ENCODE results near the gene NAALADL2.

- TF ChIP-seq, protein P1, sequence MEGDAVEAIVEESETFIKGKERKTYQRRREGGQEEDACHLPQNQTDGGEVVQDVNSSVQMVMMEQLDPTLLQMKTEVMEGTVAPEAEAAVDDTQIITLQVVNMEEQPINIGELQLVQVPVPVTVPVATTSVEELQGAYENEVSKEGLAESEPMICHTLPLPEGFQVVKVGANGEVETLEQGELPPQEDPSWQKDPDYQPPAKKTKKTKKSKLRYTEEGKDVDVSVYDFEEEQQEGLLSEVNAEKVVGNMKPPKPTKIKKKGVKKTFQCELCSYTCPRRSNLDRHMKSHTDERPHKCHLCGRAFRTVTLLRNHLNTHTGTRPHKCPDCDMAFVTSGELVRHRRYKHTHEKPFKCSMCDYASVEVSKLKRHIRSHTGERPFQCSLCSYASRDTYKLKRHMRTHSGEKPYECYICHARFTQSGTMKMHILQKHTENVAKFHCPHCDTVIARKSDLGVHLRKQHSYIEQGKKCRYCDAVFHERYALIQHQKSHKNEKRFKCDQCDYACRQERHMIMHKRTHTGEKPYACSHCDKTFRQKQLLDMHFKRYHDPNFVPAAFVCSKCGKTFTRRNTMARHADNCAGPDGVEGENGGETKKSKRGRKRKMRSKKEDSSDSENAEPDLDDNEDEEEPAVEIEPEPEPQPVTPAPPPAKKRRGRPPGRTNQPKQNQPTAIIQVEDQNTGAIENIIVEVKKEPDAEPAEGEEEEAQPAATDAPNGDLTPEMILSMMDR (IDR thresholded peaks at IDR 0.05), result no peak
- no peak for TF ChIP-seq POLR2A (IDR thresholded peaks at IDR 0.05)
Observed at GRCh38 chr3:175355801-175356335, 496.7 kb downstream of the NAALADL2 start.
